Gastroesophageal sphincter (tissue), 4 donors: ENCODE data around the gene FAM131B. TPM values are rescaled to one million over a fixed set of nuclear protein-coding genes. Genes with fewer than 3 reads are reported as not detected.
A peak's percentile ranks its signal among the peaks of the same experiment; 100 is the strongest.

ENCODE experiments used
- ATAC-seq: fragments of 150-250 bp; one replicate; pipeline ENCODE4 v1.9.1; 2016; ENCODE audit warnings: mild to moderate bottlenecking, moderate library complexity
- H3K27ac ChIP-seq, 4 donors: fragments of 200-600 bp; sonication (generic) in 3 of 4; 1 replicate in 3 of 4; 2 replicates in 1 of 4; pipeline ENCODE4 v1.5.1; 2016 to 2019
- H3K27me3 ChIP-seq: fragments of 200-600 bp; sonication (generic); one replicate; pipeline ENCODE4 v1.5.1; 2019
- H3K36me3 ChIP-seq, 2 donors: fragments of 200-600 bp; sonication (generic); one replicate each; pipeline ENCODE4 v1.5.1; 2019; ENCODE audit warnings: control low read depth in 1 of 2
- H3K4me1 ChIP-seq, 3 donors: fragments of 200-600 bp; sonication (generic); 1 replicate in 2 of 3; 2 replicates in 1 of 3; pipeline ENCODE4 v1.5.1; 2016 to 2019; ENCODE audit warnings: control low read depth in 2 of 3
- H3K4me3 ChIP-seq, 2 donors: fragments of 200-600 bp; sonication (generic); one replicate each; pipeline ENCODE4 v1.5.1; 2019; ENCODE audit warnings: mild to moderate bottlenecking in 1 of 2, moderate library complexity in 1 of 2
- H3K9me3 ChIP-seq, 3 donors: fragments of 200-600 bp; sonication (generic); one replicate each; pipeline ENCODE4 v1.5.1; 2017 to 2019; ENCODE audit warnings: control low read depth in 2 of 3
- CTCF ChIP-seq, 4 experiments: fragments of 200-600 bp in 2 of 4; fragments of 450-650 bp in 2 of 4; sonication (generic) in 1 of 4; IDR thresholded peaks; one replicate each; pipeline ENCODE4 v1.5.1; 2017 to 2019; ENCODE audit warnings: antibody characterized with exemption in 4 of 4, mild to moderate bottlenecking in 2 of 4, moderate library complexity in 2 of 4
- EP300 ChIP-seq: sonication (generic); formaldehyde crosslinking; IDR thresholded peaks from one replicate; pipeline ENCODE4 v1.6.1; 2017; ENCODE audit warnings: antibody characterized with exemption, mild to moderate bottlenecking
- POLR2A ChIP-seq, 2 donors: fragments of 450-650 bp; IDR thresholded peaks; one replicate each; pipeline ENCODE4 v1.6.1; 2017; ENCODE audit warnings: antibody characterized with exemption in 2 of 2, mild to moderate bottlenecking in 2 of 2, moderate library complexity in 1 of 2
- POLR2AphosphoS5 ChIP-seq: sonication (generic); formaldehyde crosslinking; IDR thresholded peaks from one replicate; pipeline ENCODE4 v1.6.1; 2017; ENCODE audit warnings: antibody characterized with exemption
- WGBS, 2 donors: methylation state at CpG; one replicate each; pipeline ENCODE4 v1.1.5; 2018; ENCODE audit warnings: low coverage in 1 of 2; 5-methylcytosine and 5-hydroxymethylcytosine counted together
- total RNA-seq, 4 donors: library from RNA; depleted of rRNA; stranded (reverse); fragments of >200 nt; gene quantifications; one replicate each; pipeline ENCODE4 v1.1.0, GENCODE V29; 2016

FAM131B gene
- total RNA-seq, 4 donors from 2014 or later: 0.31 to 2.4 (median 1.2) TPM

GRCh38 chr7:143387156-143387975, 24.9 kb upstream of the FAM131B start:
- Histone ChIP-seq H3K27ac (peak overlapping the region in 3 of 4 donors; percentile 99 to 100 (median 99)), H3K36me3 (peaks cover 0 to 44% of the 10 kb centered on the region in 2 donors), H3K9me3 (no peaks in the 10 kb centered on the region), H3K4me1 (peaks cover 3 to 100% (median 80%) of the 10 kb centered on the region in 3 donors), H3K27me3 (no peaks in the 10 kb centered on the region), H3K4me3 (no peak overlapping the region)
- TF ChIP-seq CTCF (IDR thresholded peaks at IDR 0.05) (peak in 2 of 4 experiments; percentile 15 to 28), POLR2AphosphoS5 (peak; percentile 27), POLR2A (IDR thresholded peaks at IDR 0.05) (no peak), EP300 (no peak)
- ATAC-seq: no peak
- 61 to 63% methylated on average over 3 to 5 of the region's 23 CpGs for WGBS, 2 donors

DNA sequence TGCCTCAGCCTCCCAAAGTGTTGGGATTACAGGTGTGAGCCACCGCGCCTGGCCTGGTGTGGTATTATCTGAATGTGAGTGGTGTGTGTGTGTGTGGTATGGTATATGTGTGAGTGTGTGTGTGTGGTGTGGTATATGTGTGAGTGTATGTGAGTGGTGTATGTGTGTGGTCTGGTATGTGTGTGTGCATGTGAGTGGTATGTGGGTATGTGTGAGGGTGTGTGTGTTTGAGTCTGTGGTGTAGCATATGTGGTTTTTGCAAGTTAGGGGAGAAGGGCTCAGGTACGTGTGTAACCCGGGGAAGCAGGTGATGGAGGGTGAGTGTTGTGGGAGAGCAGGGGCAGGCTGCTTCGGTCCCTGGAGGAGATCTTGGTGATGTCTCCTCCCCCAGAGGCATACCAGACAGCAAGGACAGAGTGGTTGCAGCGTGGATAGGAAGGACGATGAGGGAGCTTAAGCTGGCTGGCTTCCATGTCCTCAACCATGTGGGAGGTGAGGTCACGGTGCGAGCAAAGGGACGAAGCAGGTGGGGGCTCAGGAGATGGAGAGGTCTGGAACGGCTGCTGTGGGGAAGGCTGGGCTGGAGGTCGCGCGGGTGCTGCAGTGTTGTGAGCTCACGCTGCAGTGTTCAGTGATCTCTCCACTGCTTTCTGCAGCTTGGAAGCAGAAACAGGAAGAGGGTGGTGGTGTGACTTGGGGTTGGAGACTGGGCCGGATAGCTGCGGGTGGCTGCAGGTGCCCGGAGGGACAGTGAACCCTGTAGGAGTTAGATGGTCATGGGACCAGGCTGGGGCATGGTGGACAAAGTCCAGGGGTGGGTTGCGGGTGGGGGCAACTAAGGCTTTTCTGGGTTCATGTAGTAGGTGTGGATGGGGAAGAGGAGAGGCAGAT, 23.6 kb upstream of the FAM131B start:
- 22 to 29% methylated on average over 16 to 18 of the region's 19 CpGs for WGBS, 2 donors
- no peak for ATAC-seq
- peaks cover 3 to 92% (median 70%) of the 10 kb centered on the region in 3 donors for H3K4me1 ChIP-seq
- H3K27ac ChIP-seq: peak overlapping the region; percentile 12 to 100 (median 99)
- H3K36me3 ChIP-seq: peaks cover 0 to 44% of the 10 kb centered on the region in 2 donors
- TF ChIP-seq POLR2AphosphoS5: peak; percentile 37
- no peak for TF ChIP-seq CTCF (IDR thresholded peaks at IDR 0.05)
- H3K4me3 ChIP-seq: peak overlapping the region in 1 of 2 donors; percentile 27
- H3K27me3 ChIP-seq: no peaks in the 10 kb centered on the region
- no peaks in the 10 kb centered on the region for H3K9me3 ChIP-seq

DNA sequence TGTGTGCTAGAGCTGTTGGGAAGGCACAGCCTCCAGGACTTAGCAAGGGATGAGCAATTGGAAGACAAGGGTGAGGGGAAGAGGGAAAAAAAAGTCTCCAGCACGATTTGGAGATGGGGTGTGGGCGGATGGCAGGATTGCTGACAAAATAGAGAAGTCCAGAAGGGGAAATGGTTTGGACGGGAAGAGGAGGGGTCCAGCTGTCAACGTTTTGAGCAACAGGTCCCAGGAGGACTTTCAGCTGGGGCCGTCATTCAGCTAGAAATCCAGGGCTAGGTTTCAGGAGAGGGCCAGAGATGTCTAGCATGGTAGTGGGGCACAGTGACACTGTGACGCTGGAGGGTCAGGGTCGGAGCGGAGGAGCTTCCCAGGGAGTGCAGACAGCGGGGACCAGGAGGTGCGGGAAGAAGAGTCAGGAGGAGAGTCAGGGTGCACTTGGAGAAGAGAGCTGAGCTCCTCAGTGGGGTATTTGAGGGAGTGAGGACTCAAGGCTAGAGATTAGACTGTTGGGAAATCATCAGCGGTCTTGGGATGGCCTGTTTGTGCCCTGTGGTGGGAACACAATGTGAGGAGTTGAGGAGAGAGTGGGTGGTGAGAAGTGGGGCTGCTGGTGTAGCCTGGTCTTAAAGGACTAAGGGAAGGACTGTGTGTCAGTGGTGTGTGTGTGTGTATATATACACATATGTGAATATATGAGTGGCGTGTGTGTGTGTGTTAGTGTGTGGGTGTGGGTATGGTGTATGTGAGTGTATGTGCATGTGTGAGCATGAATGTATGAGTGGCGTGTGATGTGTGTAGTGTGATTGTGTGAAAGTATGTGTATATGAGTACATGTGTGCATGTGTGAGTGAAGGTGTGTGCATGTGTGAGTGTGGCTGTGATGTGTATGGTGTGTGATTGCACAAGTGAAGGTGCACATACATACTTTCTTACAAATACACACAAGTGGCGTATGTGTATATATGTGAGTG, 22.4 kb upstream of the FAM131B start:
- no peak for TF ChIP-seq CTCF (IDR thresholded peaks at IDR 0.05)
- TF ChIP-seq POLR2A (IDR thresholded peaks at IDR 0.05): no peak
- TF ChIP-seq POLR2AphosphoS5: no peak
- TF ChIP-seq EP300: no peak
- peaks cover 0 to 83% (median 58%) of the 10 kb centered on the region in 3 donors for H3K4me1 ChIP-seq
- ATAC-seq: no peak
- peak overlapping the region in 1 of 2 donors; percentile 99 for H3K4me3 ChIP-seq
- H3K9me3 ChIP-seq: no peaks in the 10 kb centered on the region
- H3K36me3 ChIP-seq: peaks cover 0 to 32% of the 10 kb centered on the region in 2 donors
- H3K27me3 ChIP-seq: no peaks in the 10 kb centered on the region
- 26 to 44% methylated on average over 13 to 14 of the region's 14 CpGs for WGBS, 2 donors
- peak overlapping the region; percentile 96 to 100 (median 99) for H3K27ac ChIP-seq

DNA sequence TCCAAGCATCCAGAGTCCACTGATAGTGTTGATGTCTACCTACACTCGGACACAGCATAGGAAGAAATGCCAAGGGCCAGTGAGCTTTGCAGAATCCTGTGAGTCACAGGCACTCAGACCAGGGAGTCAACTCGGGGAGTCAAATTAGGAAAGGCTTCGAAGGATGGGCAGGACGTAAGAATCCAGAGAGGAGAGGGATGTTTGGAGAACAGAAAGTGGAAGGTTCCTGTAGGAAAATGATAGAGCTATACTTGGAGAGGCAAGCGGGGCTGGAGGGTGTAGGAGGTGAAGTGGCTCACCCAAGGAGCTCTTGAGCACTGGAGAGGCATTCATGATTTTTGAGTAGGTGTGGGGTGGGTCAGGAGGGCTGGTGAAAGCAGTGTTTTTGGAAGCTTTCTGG, 21.6 kb upstream of the FAM131B start:
- WGBS, 2 donors: 10 to 16% methylated on average over 2 to 5 of the region's 5 CpGs
- TF ChIP-seq CTCF (IDR thresholded peaks at IDR 0.05): no peak
- TF ChIP-seq POLR2AphosphoS5: peak; percentile 64
- ATAC-seq: no peak
- H3K36me3 ChIP-seq: peaks cover 0 to 24% of the 10 kb centered on the region in 2 donors
- H3K4me3 ChIP-seq: peak overlapping the region in 1 of 2 donors; percentile 99
- H3K27ac ChIP-seq: peak overlapping the region; percentile 96 to 100 (median 99)
- H3K9me3 ChIP-seq: no peaks in the 10 kb centered on the region
- no peaks in the 10 kb centered on the region for H3K27me3 ChIP-seq
- peaks cover 0 to 83% (median 58%) of the 10 kb centered on the region in 3 donors for H3K4me1 ChIP-seq
